GM18505 (cell line): ENCODE results near the gene GRIP1.

Experiments used
- ATAC-seq: cut with Tn5 transposase; IDR thresholded peaks from one replicate; pipeline ENCODE4 v1.9.1; 2021; ENCODE audit not compliant: unreplicated experiment
- POLR2A ChIP-seq: IDR thresholded peaks from 4 replicates; pipeline ENCODE4 v1.6.1; 2011; ENCODE audit warnings: borderline replicate concordance; ENCODE audit not compliant: insufficient read depth, insufficient read length; ENCODE audit errors: extremely low read depth

The GRIP1 gene

DNA sequence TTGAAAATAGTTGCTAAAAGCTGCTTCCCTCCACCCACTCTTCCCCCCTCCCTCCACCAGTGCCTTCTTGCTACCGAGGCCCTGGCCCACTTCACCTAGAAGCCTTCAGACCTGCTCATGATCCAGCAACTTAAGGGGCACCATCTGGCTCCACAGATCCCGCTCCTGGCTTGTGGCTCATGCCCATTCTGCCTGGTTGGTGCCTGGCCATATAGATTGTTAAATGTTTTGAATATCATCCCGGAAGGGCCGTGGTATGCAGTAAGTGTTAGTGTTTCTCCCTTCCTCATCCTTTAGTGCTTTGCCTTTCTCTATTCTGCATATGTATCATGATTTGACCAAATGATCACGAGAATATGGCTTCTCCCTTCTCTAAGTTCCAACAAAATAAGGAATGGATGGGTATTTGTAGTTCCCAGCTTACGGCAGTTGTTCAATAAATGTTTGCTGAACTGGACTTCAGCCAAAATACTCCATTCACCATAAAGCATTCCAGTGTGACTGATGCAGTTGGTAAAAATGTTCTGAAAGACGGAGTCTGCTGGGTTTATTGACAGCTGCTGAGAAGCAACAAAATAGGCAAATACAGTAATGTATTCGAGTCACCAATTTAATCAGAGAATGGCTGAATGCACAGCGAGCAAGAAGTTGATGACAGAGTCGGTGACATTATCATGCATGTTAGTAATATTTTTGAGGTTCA, 30.7 kb downstream of the GRIP1 start:
- no peak for ATAC-seq
- TF ChIP-seq POLR2A: no peak

DNA sequence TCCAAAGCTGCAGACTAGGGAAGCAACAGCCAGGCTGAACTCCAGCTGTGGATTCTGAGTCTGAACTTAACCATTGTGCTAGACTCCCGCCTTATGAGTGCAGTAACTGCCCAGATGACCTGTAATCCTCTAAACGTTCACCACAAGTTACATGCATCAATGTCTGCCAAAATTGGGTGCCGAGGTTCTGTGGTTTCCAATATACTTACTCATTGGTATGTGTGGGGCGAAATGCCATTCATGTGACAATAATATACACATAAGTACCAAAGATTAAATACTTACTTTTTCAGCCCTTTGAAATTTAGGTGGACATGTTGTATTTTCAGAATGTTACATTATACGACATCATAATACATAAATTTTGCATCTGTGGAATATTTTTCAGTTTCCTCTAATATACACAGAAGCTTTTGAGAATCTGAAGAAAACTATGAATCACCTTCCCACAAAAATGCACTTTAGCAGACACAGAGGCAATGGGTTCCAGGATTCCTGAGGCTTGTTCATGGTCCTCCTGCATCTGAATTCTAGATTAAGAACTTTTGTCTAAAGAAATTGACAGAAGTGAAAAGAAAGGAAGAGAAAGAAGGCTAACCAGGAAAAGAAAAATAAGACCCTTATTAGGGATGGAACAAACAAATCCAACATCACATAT, 31.7 kb downstream of the GRIP1 start:
- TF ChIP-seq POLR2A: no peak
- no peak for ATAC-seq

DNA sequence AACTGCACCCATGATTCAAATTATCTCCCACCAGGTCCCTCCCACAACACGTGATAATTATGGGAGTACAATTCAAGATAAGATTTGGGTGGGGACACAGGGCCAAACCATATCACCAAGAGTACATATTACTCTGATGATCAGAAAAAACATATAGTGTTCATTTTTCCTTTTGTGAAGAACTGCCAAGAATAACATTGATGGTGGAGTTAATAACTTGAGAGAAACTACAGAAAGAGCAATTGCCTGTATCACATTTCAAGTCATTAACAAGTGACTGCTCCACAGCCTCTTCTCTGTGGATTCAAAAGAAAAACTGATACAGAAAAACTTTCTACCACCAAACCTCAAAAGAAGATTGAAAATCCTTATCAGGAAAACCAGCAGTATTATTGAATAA, 34.7 kb downstream of the GRIP1 start:
- no peak for TF ChIP-seq POLR2A
- no peak for ATAC-seq

DNA sequence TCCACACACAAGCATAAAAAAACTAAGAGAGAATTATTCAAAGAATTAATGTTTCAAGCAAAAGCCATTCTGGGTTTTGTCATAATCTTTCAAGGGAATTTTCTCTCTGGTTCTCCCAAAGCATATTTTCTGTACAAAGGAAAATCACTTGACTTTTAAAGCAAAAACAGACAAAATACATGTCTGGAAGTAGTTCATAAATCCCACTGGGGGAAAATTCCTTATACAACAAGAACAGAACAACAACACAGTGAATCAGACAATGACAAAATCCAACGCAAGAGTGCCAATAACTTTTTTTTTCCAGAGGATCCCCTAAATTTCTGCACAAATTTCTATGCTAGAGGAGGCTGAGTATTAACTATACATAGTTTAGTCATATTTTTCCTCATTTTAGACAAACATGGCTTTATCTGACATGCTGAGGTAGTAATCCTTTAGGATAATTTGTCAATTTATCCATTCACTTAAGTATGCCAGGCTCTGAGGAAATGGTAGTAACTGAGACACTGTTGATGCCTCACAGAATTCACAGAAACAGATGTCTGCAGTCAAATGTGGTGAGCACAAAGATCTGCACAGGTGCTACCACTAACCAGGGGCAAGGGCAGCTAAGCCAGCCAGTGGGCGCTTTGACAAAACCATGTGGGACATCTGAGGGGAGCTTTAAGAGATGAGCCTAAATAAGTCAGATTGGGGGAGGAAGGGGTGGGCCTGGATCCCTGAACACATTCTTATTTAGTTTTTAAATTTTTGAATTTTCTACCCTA, 38.0 kb downstream of the GRIP1 start:
- no peak for TF ChIP-seq POLR2A
- no peak for ATAC-seq

DNA sequence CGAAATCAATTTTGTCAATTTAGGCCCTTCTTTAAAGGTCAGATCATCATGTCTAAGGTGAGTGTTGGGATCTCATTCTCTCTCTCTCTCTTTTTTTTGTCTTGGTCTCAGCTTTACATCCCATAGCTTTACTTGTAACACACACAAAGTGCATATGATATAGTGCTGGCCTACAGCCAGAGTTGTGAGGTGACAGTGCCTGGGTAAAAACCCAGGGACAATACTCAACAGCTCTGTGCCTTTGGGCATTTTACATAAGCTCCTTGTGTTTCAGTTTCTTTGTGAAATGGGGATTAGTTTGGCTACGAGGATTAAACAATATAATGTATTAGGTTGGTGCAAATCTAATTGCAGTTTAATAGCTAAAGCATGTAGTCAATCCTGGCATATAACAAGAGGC, 40.2 kb downstream of the GRIP1 start:
- no peak for TF ChIP-seq POLR2A
- no peak for ATAC-seq

DNA sequence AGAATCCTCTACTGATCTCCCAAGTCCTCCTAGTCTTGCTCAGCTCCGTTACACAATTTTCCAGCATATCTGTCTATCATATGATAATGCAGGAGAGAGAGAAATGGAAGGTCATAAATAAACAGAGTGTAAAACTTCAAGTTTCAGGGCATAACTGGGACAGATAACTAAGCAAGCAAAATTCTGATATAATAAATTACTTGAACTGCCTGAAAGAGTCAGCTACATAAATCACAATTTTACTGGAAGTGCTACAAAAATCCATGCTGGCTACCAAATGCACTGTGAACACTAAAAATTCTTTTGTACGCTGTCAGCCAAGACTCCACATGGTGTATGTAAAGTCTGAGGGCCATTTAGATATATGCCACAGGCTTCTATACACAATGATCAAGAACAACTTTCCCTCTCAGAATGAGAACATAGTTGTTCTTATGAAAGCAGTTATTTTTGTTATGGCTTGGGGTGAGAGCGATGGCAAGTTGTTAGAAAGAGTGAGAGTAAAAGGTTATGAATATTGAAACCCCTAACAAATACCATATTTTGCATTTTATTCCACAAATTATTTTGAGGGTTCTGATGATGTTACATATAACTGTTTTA, 41.1 kb downstream of the GRIP1 start:
- no peak for TF ChIP-seq POLR2A
- no peak for ATAC-seq

DNA sequence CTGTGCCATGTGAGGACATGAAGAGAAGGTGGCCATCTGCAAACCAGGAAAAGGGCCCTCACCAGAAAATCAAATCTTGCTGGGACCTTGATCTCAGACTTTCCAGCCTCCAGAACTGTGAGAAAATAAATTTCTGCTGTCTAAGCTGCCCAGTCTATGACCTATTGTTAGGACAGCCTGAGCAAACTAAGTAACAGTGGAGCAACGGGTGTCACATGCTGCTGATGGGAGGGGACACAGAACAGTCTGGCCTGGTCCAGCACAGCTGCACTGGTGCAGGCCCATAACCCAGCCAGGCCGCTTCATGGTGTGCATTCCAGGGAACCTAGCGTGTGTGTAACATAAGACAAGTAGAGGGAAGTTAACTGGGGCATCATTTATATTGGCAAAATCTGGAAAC, 42.1 kb downstream of the GRIP1 start:
- ATAC-seq: no peak
- TF ChIP-seq POLR2A: no peak

DNA sequence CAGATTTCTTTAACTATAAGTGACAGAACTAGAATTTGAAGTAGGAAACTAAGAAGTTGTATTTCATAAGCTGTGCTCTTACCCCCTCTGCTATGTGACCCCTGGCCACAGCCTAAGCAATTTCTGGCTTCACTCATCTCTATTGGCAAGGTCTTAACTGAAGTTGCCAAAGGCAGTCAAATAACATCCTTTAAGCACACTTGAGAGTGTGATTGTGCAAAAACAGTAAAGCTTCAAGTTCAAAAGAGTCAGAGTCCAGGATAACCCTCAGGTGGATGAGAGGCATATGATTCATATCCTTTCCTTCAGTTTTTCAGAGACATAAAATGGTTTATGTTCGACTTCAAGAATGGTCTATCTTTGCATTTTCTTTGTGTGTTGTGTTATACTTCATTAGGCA, 45.2 kb downstream of the GRIP1 start:
- no peak for ATAC-seq

DNA sequence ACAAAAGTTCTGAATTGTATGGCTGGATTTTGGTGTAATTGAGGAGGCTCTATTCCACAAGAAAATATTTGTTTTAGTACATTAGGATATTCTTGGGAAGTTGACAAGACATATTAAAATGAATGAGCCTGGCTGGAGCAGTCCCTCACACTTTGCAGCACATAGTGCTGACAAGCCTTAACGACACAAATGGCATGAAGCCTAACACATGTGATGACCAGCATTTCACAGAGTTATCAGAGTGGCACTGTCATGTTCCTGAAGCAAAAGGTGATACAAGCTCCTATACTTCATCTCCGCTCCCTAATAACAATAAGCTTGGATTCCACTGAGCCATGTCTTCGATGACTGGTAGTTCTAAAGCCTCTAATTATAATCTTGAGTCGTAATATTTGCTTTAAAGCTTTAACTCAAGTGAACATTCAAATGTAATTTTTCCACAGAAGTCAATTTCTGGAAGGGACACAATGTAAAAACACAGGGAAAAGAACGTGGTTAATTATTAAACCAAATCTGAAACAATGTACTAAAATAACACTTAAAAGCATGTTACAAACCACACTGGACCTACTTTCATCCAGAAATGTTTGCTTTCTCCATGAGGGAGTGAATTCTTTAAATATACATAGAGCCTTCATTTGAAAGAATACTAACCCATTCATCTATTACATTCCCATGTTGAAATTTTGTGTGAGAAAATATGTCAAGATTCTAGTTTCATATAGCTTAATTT, 49.6 kb downstream of the GRIP1 start:
- no peak for TF ChIP-seq POLR2A
- ATAC-seq: no peak

More for the DNA sequence above, 45.2 kb downstream of the GRIP1 start:
- TF ChIP-seq POLR2A: no peak

DNA sequence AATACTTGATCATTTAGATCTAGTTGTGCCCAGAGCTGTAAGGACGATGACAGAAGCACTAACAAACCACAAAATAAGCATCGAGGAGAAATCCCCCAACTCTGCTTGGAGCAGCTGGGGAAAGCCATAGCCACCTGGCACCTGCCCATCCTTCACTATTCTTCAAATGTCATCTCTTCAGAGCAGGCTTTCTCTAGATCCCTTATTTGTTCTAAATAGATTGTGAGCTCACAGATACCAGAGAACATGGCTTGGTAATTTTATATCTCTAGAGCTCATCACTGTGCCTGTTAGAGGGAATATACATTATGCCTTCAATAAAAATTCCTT, 50.9 kb downstream of the GRIP1 start:
- ATAC-seq: no peak
- no peak for TF ChIP-seq POLR2A

DNA sequence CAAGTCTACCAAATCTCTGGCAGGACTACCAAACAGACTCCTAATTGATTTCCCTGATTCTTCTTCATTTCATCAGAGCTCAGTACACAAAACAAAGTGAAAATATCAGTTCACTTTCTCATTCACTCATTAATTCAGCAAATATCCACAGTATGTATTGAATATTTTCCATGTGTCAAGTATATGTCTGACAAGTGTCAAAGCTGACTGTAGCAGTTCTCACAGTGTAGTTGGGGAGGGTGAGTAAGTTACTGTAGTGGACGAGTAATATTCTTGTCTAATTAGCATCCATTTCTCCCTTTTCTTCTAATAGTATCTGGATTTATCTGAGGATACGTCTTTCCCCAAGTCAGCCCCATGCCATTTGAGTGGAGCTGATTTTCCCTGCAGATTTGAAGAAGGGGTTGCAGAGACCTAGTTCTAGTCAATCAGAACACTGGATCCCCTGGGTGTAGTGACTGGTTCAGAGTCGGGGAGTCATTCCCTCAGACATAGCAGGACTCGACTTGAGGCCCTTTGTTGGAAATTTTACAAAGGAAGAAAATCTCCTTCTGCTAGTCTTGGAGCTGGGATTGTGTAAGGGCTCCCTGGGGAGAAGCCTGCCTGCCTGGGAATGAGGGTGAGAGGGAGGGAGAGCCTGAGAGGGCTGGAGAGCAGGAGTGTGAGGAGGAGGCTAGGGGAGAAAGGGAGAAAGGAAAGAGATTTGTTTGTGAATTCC, 51.4 kb downstream of the GRIP1 start:
- no peak for ATAC-seq
- TF ChIP-seq POLR2A: no peak

DNA sequence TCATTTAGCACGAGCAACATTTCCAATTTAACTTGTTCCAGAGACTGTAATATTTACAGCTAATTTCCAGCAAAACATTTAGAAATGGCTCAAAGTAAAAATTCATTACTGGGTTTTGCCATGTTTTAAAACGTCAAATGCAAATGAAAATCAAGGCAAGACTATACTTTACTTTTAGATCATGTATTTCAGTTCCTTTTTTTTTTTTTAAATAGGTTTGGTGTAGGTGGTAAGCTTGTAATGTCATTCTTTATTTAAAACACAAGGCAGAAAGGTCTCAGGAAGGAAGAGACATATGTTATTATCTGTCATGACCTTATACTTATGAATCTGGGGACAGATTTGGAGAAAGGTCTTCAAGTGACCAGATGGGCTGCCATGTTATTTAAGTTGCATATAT, 54.1 kb downstream of the GRIP1 start:
- TF ChIP-seq POLR2A: no peak
- peak; percentile 46 for ATAC-seq
